GM20431 (cell line): ENCODE measurements around the gene FTCD.
"Not testable (repeated sequence)": the region's sequence is repeated elsewhere in the genome, so short reads cannot be mapped to it uniquely, and the experiment has no call there.

Experiments used
- in situ Hi-C: fragments of 300-500 bp; cut with MseI, MboI; formaldehyde crosslinking; loops from one replicate; pipeline ENCODE4 v1.15.0; 2020; ENCODE audit warnings: low sequenced_read_pairs; ENCODE audit not compliant: unreplicated experiment

FTCD gene

DNA sequence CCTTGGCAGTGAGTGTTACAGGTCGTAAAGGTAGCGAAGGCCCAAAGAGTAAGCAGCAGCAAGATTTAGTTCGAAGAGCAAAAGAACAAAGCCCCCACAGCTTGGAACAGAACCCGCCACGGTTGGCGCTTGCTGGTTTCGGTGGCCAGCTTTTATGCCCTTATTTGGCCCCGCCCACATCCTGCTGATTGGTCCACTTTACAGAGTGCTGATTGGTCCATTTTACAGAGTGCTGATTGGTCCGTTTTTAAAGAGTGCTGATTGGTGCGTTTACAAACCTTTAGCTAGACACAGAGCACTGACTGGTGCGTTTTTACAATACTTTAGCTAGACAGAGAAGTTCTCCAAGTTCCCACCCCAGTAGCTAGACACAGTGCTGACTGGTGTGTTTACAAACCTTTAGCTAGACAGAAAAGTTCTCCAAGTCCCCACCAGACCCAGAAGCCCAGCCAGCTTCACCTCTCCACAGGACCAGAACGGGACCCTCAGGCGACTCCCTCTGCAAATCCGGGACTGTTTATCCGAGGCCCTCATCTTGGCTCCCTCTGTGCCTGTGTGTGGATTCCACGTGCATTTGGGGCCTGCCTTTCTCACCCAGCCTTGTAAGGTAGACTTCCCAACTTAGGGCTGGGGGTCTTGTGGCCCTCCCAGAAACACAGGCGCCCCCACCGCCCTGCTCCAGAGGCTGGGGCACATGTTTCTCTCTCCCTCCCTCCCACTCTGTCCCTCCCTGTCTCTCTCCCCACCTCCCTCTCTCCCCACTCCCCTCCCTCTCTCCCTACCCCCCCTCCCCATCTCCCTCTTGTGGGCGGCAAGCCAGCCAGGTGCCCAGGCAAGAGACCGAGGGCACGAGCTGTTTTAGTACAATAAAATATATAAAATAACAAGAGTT is 12.6 kb downstream of the FTCD start:
- in situ Hi-C loops: no loop called here

GRCh38 chr21:46141767-46142581 is 13.4 kb downstream of the FTCD start:
- in situ Hi-C loops: no loop called here

- in situ Hi-C loops: not testable (repeated sequence)
These were observed 14.9 kb downstream of the FTCD start for GRCh38 chr21:46140352-46141003.

GRCh38 chr21:46139686-46140085 is 15.7 kb downstream of the FTCD start:
- in situ Hi-C loops: no loop called here

DNA sequence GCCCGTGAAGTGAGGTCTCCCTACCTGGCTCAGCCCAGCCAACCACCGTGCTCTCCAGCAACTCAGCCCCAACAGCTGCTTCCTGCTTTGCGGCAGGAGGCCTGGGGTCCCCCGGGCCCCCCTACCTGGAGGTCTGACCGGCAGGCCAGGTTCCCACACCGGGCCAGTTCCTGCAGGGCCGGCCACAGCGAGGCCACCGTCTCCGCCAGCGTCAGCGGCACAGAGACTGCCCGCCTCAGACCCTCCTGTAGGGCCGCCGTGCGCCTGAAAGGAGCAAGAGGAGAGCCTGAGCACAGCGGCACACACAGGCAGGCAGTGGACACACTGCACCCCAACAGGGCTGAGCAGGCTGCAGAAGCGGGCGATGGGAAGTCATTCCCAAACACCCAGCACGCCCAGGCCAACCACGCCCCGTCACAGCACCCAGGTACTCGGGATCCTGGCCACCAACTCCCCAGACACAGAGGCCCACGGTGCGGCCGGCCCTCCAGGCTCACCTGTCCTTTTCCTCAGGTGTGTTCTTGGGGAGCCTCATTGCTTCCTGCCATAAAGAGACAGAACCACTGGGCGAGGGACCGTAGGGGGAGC is 16.9 kb downstream of the FTCD start:
- in situ Hi-C loops: no loop called here

GRCh38 chr21:46137908-46138307 is 17.5 kb downstream of the FTCD start:
- in situ Hi-C loops: no loop called here

GRCh38 chr21:46136739-46137349 is 18.5 kb downstream of the FTCD start:
- in situ Hi-C loops: no loop called here

DNA sequence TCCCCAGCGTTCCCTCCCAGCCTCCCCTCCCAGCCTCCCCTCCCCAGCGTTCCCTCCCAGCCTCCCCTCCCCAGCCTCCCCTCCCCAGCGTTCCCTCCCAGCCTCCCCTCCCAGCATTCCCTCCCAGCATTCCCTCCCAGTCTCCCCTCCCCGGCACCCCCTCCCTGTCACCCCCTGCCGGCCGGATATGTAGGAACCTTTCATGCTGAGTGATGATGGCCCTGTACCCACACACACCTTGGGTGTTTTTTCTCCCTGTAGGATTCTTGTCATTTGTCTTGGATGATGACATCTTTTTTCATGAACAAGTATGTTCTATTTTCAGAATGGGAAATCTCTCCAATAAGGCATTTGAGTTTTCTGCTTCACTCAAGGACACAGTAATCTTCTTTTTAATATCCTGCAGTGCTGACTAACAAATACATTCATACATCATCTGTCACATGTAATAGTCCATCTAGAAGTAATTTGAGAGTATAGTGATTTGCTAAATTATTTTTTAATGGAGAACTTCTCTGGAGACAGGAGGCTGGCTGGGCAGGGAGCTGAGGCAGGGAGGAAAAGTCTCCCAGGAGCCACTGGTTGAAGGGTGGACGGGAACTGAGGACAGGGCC is 19.5 kb downstream of the FTCD start:
- in situ Hi-C loops: no loop called here

- in situ Hi-C loops: no loop called here
These were observed 23.3 kb downstream of the FTCD start for GRCh38 chr21:46131838-46132651.

DNA sequence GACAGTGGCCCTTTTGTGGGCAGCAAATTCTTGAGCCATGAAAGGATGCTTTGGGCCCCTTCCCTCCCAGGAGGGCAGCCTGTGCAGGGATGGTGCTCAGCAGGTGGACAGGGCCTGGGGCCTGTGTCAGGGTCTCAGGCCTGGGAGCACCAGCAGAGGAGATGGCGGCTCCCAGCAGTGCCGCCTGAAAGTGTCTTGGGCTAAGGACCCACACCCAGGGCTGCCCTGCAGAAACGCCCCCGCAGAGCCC is 23.9 kb downstream of the FTCD start:
- in situ Hi-C loops: no loop called here

- in situ Hi-C loops: no loop called here
These were observed 24.4 kb downstream of the FTCD start for GRCh38 chr21:46130831-46131587.

GRCh38 chr21:46129846-46130651 is 25.3 kb downstream of the FTCD start:
- in situ Hi-C loops: no loop called here

DNA sequence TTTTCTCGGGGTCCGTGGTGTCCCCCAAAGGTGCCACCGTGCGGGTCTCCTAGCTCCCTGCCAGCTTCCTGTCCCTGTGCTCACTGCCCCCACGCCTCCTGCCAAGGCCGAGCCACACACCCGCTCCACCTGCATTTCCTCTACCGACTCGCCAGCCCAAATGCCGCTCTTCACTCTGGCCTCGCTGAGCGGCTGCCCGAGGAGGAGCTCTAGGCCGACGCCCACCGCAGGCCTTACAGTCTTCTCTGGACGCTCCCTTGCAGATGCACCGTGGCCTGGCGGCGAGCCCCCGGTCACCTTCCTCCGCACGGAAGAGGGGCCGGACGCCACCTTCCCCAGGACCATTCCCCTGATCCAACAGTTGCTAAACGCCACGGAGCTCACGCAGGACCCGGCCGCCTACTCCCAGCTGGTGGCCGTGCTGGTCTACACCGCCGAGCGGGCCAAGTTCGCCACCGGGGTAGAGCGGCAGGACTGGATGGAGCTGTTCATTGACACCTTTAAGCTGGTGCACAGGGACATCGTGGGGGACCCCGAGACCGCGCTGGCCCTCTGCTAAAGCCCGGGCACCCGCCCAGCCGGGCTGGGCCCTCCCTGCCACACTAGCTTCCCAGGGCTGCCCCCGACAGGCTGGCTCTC is 26.3 kb downstream of the FTCD start:
- in situ Hi-C loops: no loop called here

GRCh38 chr21:46128106-46128932 is 27.1 kb downstream of the FTCD start:
- in situ Hi-C loops: no loop called here

DNA sequence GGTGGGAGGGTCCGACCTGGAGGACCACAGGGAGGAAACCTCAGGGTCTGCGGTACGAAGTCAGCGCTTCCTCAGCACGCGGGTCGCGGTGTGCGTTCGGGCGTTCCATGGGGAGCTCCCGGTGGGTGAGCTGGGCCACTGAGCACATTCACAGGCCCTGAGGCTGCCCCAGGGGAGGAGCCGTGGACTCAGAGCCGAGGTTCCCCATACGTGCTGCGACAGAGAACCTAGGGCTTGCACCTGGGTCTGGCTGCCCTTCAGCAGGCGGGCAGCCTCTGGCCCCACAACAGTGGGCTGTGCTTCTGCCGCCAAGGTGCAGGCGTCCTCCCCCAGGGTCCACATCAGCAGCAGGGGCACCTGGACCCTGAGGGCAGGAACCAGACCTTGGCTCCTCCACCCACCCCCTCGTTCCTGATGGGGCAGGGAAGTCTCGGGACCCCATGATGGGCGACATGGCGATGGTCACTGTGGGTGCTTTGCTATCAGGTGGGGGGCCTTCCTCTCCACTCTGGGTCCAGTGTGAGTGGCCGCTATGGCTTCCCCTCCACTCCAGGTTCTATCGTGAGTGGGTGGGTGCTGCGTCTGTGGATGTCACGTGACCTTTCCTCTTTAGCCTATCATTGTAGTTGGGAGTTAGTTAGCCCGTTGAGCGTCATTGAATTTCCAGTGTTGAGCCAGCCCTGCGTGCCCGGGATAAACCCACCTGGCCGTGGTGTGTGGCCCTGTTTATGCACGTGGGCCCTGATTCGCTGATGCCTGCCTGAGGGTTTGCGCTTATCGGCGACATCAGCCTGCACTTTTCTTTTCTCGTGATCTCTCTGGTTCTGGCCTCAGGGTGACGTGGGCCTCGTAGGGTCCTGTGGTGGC is 27.9 kb downstream of the FTCD start:
- in situ Hi-C loops: no loop called here
